ENCODE data around the gene HAGH.

Gene HAGH

GRCh38 chr16:1773703-1774447 lies 52.8 kb downstream of the HAGH start:
- DNase-seq (ENCODE audit: low read depth) = no peak

- peak; percentile 57 for DNase-seq (ENCODE audit: low read depth)
These were observed 53.5 kb downstream of the HAGH start, which contains the start of gene MRPS34 for GRCh38 chr16:1772908-1773702. MRPS34 (minus strand) TSS chr16:1773134; CDS start chr16:1773119, 15 bp downstream.

- DNase-seq (ENCODE audit: low read depth) = no peak
These were observed 54.2 kb downstream of the HAGH start, which contains the start of gene EME2 for GRCh38 chr16:1772362-1772907. EME2 (plus strand) TSS chr16:1772810; CDS start chr16:1773228, 418 bp downstream.

- no peak for DNase-seq (ENCODE audit: low read depth)
These were observed 54.7 kb downstream of the HAGH start for GRCh38 chr16:1771864-1772361.

GRCh38 chr16:1771188-1771863 lies 55.3 kb downstream of the HAGH start, which contains the start of gene NME3:
NME3 (minus strand) TSS chr16:1771543; CDS start chr16:1771534, 9 bp downstream.
- DNase-seq (ENCODE audit: low read depth) = peak; percentile 43

- DNase-seq (ENCODE audit: low read depth) = peak; percentile 38
These were observed 56.1 kb downstream of the HAGH start for GRCh38 chr16:1770328-1771187.

- no peak for DNase-seq (ENCODE audit: low read depth)
These were observed 57.0 kb downstream of the HAGH start for GRCh38 chr16:1769402-1770300.

- DNase-seq (ENCODE audit: low read depth) = no peak
These were observed 57.7 kb downstream of the HAGH start for GRCh38 chr16:1768767-1769401.

GRCh38 chr16:1768061-1768766 lies 58.4 kb downstream of the HAGH start:
- DNase-seq (ENCODE audit: low read depth) = no peak

GRCh38 chr16:1767116-1767994 lies 59.3 kb downstream of the HAGH start:
- DNase-seq (ENCODE audit: low read depth) = no peak

- no peak for DNase-seq (ENCODE audit: low read depth)
These were observed 59.9 kb downstream of the HAGH start for GRCh38 chr16:1766701-1767100.

GRCh38 chr16:1766231-1766630 lies 60.4 kb downstream of the HAGH start:
- DNase-seq (ENCODE audit: low read depth) = no peak

- DNase-seq (ENCODE audit: low read depth) = no peak
These were observed 60.8 kb downstream of the HAGH start for GRCh38 chr16:1765826-1766225.

GRCh38 chr16:1764971-1765370 lies 61.7 kb downstream of the HAGH start:
- DNase-seq (ENCODE audit: low read depth) = no peak

GRCh38 chr16:1763521-1764511 lies 62.8 kb downstream of the HAGH start:
- no peak for DNase-seq (ENCODE audit: low read depth)

GRCh38 chr16:1762879-1763520 lies 63.6 kb downstream of the HAGH start:
- no peak for DNase-seq (ENCODE audit: low read depth)

Data from stromal cell of bone marrow (primary cell).